Measurements from ENCODE around the gene TLCD1.

The TLCD1 gene

DNA sequence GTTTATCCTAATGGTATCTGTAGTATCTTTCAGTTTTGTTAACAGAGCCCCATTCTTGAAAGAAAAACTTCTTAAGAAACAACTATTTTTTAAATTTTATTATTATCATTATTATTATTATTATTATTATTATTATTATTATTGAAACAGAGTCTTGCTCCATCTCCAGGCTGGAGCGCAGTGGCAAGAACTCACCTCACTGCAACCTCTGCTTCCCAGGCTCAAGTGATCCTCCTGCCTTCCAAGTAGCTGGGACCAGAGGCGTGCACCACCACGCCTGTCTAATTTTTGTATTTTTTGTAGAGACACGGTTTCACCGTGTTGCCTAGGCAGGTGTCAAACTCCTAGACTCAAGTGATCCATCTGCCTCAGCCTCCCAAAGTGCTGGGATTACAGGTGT is 40.7 kb downstream of the TLCD1 start:
- DNase-seq = no peak

DNA sequence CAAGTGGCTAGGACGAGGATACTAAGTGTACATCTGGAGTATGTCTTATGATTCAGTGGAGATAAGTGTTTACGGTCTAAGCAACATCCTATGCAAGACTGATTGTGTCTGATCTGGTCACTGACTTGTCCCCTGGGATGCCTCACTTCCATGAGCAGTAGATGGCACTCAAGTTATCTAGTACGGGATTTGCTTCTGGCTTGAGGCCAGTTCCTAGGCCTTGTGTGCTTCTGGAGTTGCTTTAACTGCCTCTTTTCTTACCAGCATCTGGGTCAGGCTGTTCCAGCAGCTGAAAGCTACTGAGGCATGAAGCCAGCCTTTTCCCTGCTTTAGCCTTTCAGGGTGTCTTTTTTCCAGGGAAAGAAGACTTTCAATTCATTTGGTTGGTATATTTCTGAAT is 41.1 kb downstream of the TLCD1 start:
- DNase-seq = no peak

DNA sequence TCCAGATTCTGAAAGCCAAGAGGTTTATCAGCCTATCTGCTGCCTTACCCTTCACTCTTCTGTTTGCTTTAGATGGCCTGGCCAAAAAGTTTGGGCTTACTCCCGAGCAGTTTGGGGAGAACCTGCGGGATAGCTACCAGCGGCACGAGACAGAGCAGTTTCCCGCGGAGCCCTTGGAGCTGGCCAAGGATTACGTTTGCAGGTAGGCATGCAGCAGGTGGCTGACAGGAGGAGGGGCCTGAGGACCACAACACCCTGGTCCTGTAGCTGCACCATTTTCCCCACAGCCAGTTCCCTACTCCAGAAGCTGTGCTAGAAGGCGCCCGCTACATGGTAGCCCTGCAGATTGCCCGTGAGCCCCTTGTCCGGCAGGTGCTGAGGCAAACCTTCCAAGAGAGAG is 43.4 kb downstream of the TLCD1 start:
- no peak for DNase-seq

DNA sequence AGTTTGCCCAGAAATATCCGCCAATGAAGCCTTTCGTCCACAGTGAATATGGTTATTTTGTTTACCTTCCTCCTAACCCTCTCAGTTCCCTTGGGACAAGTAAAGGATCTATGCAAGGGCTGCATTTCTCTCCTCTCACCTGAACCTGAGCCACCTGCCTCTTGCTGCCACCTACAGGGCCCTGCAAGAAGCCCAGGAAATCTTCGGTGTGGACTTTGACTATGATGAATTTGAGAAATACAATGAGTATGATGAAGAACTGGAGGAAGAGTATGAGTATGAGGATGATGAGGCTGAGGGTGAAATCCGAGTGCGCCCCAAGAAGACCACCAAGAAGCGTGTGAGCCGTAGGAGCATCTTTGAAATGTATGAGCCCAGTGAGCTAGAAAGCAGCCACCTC is 50.1 kb downstream of the TLCD1 start:
- DNase-seq = peak in 1 of 5 experiments; percentile 28

DNA sequence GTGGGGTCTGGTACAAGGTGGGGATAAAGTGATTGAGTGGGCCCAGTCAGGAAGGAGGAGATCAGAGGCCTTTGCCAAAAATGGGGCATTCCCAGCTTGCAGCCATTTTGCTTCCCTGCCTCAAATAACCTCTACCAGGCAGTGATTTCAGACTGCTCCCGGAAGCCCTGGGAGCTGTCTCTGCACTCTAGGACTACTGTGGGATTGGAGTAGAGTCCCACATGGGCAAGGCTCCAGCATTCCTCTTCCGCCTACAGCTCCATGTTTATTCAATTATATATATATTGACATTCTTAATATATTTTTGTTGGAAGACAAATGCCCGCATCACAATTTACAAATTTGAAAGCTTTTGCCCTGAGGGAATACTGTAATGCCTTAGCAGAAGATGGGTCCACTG is 50.5 kb downstream of the TLCD1 start:
- DNase-seq = no peak
